ENCODE measurements around the gene BTBD19.

BTBD19 gene

GRCh38 chr1:44780583-44781121, 27.7 kb upstream of the BTBD19 start:
- H3K4me2 ChIP-seq (ENCODE audit: insufficient read depth, low read length), result no peak overlapping the region
- H3K9ac ChIP-seq (ENCODE audit: low read depth, low read length), result no peak overlapping the region
- no peak overlapping the region for H3K4me3 ChIP-seq (ENCODE audit: low read depth in 1 of 2, low read length in 2 of 2)
- H3K4me1 ChIP-seq (ENCODE audit: insufficient read depth, low read length), result peaks cover 26% of the 10 kb centered on the region
- no peaks in the 10 kb centered on the region for H3K27me3 ChIP-seq (ENCODE audit: insufficient read depth, low read length, poor library complexity)
- peaks cover 57% of the 10 kb centered on the region for H3K36me3 ChIP-seq (ENCODE audit: insufficient read depth, low read length)
- no peak overlapping the region for H3K27ac ChIP-seq (ENCODE audit: low read length)
- ATAC-seq (ENCODE audit: insufficient read depth, low read depth) (peak; percentile 22; the same call in 2 of the 3 replicates), DNase-seq (no peak)
- H4K20me1 ChIP-seq (ENCODE audit: insufficient read depth, low read length), result peaks cover 34% of the 10 kb centered on the region
- peaks cover 31% of the 10 kb centered on the region for H3K79me2 ChIP-seq (ENCODE audit: insufficient read depth, low read length)
- TF ChIP-seq EZH2 (IDR thresholded peaks at IDR 0.05; ENCODE audit: borderline replicate concordance, low read depth, low read length, severe bottlenecking), result no peak
- TF ChIP-seq CTCF (IDR thresholded peaks at IDR 0.05; ENCODE audit: borderline replicate concordance, extremely low read depth, low read length, poor library complexity, severe bottlenecking), result no peak
- no peak overlapping the region for H2AFZ ChIP-seq (ENCODE audit: low read depth, low read length)
- no peaks in the 10 kb centered on the region for H3K9me3 ChIP-seq (ENCODE audit: insufficient read depth, low read length, severe bottlenecking)

GRCh38 chr1:44783697-44784093, 24.6 kb upstream of the BTBD19 start:
- H3K4me2 ChIP-seq (ENCODE audit: insufficient read depth, low read length), result no peak overlapping the region
- H4K20me1 ChIP-seq (ENCODE audit: insufficient read depth, low read length), result peaks cover 7% of the 10 kb centered on the region
- no peak overlapping the region for H3K9ac ChIP-seq (ENCODE audit: low read depth, low read length)
- no peak for DNase-seq
- no peak overlapping the region for H3K4me3 ChIP-seq (ENCODE audit: low read depth in 1 of 2, low read length in 2 of 2)
- ATAC-seq (ENCODE audit: insufficient read depth, low read depth), result no peak
- H3K9me3 ChIP-seq (ENCODE audit: insufficient read depth, low read length, severe bottlenecking), result no peaks in the 10 kb centered on the region
- H3K27me3 ChIP-seq (ENCODE audit: insufficient read depth, low read length, poor library complexity), result no peaks in the 10 kb centered on the region
- H3K79me2 ChIP-seq (ENCODE audit: insufficient read depth, low read length), result peaks cover 1% of the 10 kb centered on the region; the same call in 1 of the 2 replicates
- no peak overlapping the region for H2AFZ ChIP-seq (ENCODE audit: low read depth, low read length)
- H3K36me3 ChIP-seq (ENCODE audit: insufficient read depth, low read length), result peaks cover 27% of the 10 kb centered on the region
- no peak for TF ChIP-seq CTCF (IDR thresholded peaks at IDR 0.05; ENCODE audit: borderline replicate concordance, extremely low read depth, low read length, poor library complexity, severe bottlenecking)
- TF ChIP-seq EZH2 (IDR thresholded peaks at IDR 0.05; ENCODE audit: borderline replicate concordance, low read depth, low read length, severe bottlenecking), result no peak
- no peak overlapping the region for H3K27ac ChIP-seq (ENCODE audit: low read length)
- H3K4me1 ChIP-seq (ENCODE audit: insufficient read depth, low read length), result peaks cover under 1% of the 10 kb centered on the region; the same call in 1 of the 2 replicates

DNA sequence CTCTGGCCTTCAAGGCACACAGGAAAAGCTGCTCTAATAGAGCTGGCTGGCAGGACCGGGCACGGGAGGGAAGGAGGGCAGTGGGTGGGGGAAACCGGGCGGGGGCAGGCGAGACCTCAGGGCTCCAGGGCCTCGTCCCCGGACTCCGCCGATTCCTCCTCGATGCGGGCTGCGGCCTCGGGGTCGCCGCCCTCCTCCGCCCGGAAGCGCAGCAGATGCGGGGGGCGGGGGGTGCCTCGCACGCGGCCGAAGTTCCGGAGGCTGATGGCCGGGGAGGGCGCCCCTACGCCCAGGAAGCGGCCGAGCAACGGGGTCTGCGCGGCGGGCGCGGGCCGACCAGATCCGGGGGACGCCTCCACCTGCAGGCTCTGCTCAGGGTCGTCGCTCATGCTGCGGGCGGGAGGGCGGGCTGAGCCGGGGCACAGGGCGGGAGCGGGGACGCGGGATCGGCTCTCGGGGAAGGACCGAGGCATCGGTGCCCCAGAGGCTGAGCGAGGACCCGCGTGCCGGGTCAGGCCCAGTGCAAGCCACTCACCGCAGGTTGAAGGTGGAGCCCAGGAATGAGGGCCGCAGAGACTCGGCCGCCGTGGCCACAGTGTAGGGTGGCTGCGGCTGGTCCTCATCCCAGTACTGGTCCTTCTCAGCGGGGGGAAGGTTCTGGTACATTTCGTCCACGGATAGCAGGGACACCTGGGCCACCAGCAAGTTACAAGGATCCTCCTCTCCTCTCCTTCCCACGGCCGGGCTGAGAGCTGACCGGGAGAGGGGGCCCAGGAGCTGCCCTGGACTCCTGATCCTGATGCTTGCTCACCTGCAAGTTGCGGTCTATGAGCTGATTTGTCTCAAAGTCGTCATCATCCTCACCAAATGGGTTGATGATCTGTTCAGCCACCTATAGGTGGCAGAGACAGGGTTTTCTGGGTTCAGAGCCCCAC, 24.0 kb upstream of the BTBD19 start:
- no peak overlapping the region for H3K27ac ChIP-seq (ENCODE audit: low read length)
- no peak overlapping the region for H3K4me2 ChIP-seq (ENCODE audit: insufficient read depth, low read length)
- ATAC-seq (ENCODE audit: insufficient read depth, low read depth), result no peak
- DNase-seq, result no peak
- no peak overlapping the region for H3K9ac ChIP-seq (ENCODE audit: low read depth, low read length)
- no peaks in the 10 kb centered on the region for H3K9me3 ChIP-seq (ENCODE audit: insufficient read depth, low read length, severe bottlenecking)
- H3K4me3 ChIP-seq (ENCODE audit: low read depth in 1 of 2, low read length in 2 of 2), result no peak overlapping the region
- H2AFZ ChIP-seq (ENCODE audit: low read depth, low read length), result no peak overlapping the region
- TF ChIP-seq EZH2 (IDR thresholded peaks at IDR 0.05; ENCODE audit: borderline replicate concordance, low read depth, low read length, severe bottlenecking) (no peak), CTCF (IDR thresholded peaks at IDR 0.05; ENCODE audit: borderline replicate concordance, extremely low read depth, low read length, poor library complexity, severe bottlenecking) (no peak)
- no peaks in the 10 kb centered on the region for H3K79me2 ChIP-seq (ENCODE audit: insufficient read depth, low read length)
- no peaks in the 10 kb centered on the region for H3K27me3 ChIP-seq (ENCODE audit: insufficient read depth, low read length, poor library complexity)
- no peaks in the 10 kb centered on the region for H3K4me1 ChIP-seq (ENCODE audit: insufficient read depth, low read length)
- H4K20me1 ChIP-seq (ENCODE audit: insufficient read depth, low read length), result 0 out of 2 replicates have a peak, but pooled peaks cover 3% of the 10 kb centered on the region
- peaks cover 21% of the 10 kb centered on the region for H3K36me3 ChIP-seq (ENCODE audit: insufficient read depth, low read length)
